HG02938 (cell line): ENCODE data around the gene NRXN3.

Experiments used
- ATAC-seq: cut with Tn5 transposase; IDR thresholded peaks from one replicate; pipeline ENCODE4 v1.9.1; 2021; ENCODE audit warnings: mild to moderate bottlenecking, moderate library complexity; ENCODE audit not compliant: unreplicated experiment

Gene NRXN3

GRCh38 chr14:79260406-79260805 is 1090.2 kb downstream of the NRXN3 start:
- ATAC-seq = no peak

DNA sequence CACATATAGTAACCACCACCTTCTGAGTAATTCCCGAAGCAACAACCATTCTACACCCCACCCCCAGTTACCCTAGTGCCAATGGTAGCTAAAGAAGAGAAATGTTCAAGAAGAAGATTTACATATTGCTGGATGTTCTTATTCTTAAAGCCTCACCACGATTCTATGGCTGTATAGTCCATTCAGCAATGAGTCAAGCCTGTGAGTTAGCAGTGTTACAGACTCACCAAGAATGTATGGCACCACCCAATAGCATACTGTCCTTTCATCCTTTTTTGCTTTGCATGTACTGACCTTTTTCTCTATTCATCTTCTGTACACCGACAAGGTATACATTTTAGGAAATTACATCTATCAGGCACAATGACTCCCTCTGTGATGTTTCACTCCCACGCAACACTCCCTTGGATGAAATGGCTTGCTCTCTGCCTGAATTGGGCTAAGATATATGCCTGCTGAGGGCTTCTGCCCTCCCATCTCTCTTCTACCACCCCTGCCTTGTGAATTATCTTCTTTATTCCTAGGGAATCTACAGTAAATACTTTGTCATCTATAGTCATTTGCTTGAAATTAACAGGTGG is 1095.3 kb downstream of the NRXN3 start:
- ATAC-seq = no peak

GRCh38 chr14:79270361-79270760 is 1100.2 kb downstream of the NRXN3 start:
- ATAC-seq = no peak

DNA sequence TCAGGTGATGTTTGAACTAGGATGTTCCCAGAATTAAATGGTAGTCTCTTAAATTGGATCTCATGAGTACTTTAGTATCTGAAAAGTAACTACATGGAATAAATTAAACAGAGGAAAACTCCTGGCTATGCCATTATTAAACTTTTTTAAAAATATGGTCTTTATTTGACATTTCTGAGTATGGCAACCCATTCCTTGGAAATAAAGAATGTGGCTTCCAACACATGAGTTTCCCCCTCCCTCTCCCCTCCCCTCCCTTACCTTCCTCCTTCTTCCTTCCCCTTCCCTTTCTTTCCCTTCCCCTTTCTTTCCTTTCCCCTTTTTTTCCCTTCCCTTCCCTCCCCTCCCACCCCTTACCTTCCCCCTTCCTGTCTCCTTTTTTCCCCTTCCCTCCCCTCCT is 1100.9 kb downstream of the NRXN3 start:
- no peak for ATAC-seq

DNA sequence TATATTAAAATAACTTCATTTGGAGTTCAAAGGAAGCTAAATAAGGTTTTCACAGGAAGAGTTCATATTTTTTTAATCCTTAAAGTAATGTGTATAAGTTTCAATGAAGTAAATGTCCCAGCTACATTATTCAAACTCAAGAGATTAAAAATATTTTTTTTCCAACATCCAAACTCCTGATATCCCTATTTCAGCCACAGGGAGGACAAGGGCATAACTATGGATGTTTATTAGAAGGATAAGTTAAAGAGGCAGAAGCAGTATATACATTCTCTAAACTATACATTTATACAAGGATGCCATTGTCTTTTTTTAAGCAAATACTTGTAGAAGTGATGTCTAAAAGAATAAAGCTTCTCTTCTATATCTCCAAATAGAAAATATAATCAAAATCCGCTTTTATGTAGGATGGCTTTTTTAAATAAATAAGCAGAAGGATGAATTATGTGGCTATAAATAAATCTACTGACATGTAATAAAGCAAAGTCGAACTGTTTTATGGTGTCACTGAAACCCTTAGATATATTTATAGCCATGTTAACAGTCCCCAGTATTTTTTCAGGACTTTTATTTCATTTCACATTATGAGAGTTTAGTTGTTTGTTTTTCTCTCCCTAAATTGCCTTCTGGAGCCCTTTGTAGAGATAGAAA is 1104.6 kb downstream of the NRXN3 start:
- ATAC-seq = no peak

GRCh38 chr14:79275292-79275655 is 1105.1 kb downstream of the NRXN3 start:
- ATAC-seq = no peak

DNA sequence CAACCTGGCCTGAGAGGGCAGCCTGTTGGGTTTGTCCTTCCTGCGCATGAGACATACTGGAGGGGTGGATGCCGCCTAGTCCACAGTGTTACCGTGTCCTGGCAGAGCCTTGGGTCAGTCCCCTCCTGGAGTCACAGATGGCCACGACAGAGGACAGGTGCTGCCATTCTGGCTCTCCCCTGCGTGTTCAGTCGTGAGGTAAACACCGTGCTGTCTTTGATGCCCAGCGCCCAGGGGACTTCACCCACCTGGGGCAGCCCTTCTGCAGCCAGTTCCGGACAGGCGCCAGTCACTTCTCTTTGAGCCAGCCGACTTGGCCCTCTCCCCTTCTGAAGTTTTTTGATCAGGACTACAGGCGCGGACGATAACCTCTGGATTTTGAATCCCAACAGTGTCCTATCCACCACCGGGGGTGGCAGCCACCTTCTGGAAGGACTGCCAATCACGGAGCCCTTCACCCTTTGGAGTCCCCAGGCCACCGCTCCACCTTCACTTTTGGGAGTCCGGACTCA is 1108.2 kb downstream of the NRXN3 start:
- ATAC-seq = no peak

DNA sequence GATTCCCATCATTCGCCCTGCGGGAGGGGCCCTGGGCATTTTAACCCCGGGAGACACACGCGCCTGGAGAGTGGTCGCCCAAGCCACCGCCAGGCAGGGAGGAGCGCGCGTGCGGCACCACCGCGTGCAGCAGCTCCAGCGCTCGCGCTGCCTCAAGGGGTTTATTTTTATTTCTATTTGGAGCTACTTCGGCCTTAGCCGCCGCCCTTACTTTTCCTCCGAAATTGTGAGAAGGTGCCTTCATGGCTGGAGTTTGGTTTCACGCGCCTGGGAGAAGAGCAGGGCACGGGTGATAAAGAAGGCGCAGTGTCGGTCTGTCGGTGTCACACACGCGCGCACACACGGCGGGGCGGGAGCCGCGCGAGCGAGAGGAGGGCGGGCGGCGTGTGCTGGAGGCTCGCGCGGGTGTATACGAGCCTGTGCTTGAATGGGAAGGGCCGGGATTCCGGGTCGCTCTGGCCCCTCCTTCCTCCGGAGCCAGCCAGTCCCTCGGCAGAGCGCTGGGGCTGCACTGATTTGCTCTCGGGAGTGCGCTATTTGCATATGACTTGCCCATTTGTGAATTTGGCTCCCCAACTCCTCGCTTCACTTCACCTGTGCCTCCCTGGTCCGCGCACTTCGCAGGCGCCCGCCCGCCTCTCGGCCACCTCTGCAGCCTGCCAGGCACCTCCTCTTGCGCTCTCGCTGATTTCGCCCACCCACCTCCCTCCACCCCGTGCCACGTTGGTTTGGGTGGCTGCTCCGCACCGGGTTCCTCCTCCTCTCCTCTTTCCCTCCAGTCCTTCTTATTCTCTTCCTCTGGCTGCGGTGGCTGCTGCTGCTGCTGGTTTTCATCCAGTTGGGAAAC is 1108.8 kb downstream of the NRXN3 start:
- no peak for ATAC-seq

DNA sequence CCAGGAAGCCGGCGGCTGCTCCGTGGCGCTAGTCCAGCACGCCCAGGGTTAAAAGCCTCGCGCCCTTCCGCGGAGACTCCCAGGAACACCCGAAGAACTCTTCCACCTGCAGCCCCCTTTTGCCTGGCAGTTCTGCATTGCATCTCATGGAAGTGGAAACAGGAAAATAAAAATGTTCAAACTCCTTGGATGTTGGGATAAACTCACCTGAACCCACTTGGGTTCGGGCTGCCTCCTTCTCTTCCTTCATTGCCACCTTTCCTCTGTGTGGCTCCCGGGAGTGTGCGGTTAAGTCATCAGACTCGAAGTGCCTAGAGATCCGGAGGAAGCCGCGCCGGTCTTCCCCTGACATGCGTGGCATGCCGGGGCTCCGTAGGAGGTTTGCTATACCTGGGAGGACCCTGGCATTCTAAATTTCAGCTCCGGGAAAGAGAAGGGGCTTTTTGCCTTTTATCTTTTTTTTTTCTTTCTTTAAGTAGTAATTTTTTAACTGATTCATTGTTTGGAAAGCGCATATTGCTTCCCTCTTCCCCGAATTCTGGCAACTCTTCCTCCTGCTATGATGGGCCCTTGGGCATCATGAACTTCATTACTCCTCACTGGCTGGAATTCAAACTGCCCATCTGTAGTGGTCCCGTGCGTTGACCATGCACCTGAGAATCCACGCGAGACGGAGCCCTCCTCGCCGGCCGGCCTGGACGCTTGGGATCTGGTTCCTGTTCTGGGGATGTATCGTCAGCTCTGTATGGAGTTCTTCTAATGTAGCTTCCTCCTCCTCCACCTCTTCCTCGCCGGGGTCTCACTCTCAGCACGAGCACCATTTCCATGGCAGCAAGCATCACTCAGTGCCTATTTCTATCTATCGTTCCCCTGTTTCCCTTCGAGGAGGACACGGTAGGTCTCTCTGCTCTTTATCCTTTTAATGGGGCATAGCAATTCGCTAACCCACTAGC is 1109.7 kb downstream of the NRXN3 start:
- ATAC-seq = no peak

DNA sequence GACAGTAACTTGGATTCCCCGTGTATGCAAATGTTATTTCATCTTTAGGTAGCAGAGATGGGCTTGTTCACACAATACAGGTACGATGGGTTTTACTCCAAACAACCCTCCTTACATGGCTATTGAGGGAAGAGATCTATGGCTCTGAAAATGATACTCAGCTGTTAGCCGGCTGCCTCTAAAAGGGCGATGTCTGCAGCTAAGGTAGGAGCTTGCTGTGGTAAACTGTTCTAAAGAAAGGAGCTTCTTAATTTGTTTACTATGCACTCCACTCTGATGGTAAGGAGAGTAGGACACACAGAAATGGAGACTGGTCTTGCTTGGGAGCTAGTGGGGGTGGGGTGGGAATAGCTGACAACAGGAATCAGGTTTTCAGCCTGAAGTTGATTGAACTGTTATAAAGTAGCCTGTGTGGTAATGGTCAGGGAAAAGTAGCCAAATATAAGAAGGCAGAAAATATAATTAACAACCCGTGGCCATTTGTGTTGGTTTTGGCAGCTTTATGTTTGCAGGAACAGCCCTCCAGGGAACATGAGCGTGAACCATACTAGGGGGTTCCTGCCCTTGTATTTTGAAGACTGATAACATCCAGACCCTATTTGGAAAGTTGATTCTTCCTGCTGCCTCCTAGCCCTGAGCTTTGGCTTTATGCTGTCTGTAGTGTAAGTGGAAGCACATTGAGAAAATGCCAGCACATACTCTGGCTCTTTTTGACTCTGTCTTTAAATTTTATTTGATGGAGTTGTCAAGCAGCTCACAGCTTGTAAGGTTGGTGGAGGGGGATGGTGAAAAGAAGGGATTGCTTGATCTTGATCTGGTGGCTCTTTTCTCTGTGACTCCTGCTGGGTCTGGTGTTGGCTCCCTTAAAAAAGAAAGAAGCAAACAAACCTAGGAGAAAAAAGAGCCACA is 1111.3 kb downstream of the NRXN3 start:
- no peak for ATAC-seq

GRCh38 chr14:79284621-79285020 is 1114.4 kb downstream of the NRXN3 start:
- no peak for ATAC-seq

DNA sequence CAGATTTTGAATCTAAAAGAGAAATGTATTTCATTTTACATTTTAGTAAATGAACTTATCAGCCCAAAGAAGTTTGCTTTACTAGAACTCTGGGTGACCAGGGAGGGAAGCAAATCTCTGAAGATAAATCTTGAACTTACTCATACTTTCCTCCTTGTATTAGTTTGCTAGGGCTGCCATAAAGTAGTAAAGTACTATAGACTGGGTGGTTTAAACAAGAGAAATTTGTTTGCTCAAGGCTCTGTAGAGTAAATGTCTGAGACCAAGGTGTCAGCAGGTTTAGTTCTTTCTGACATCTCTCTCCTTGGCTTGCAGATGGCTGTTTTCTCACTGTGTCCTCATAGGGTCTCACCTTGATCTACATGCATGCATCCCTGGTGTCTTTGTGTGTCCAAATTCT is 1115.1 kb downstream of the NRXN3 start:
- ATAC-seq = no peak

DNA sequence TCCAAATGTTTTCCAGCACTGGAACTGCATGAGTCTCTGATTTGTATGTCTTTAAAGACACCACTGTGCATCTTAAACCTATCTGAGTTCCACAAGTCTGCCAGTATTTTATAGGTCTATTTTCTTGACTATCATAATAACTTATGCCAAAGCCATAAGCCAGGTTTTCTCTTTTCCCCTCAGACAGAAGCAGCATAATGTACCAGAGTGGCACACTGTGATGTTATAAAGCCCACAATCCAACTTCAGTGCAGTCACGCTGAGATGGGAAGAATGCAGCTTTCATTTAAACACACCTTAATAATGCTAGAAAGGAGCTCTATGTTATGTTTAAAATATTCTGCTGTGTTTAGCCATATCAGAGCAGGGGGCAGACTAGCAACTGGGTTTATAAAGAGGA is 1117.8 kb downstream of the NRXN3 start:
- no peak for ATAC-seq

GRCh38 chr14:79293482-79294177 is 1123.5 kb downstream of the NRXN3 start:
- no peak for ATAC-seq

GRCh38 chr14:79294499-79294898 is 1124.3 kb downstream of the NRXN3 start:
- ATAC-seq = no peak

- ATAC-seq = no peak
Measured at GRCh38 chr14:79295385-79295784, 1125.2 kb downstream of the NRXN3 start.

GRCh38 chr14:79298373-79298772 is 1128.2 kb downstream of the NRXN3 start:
- no peak for ATAC-seq

DNA sequence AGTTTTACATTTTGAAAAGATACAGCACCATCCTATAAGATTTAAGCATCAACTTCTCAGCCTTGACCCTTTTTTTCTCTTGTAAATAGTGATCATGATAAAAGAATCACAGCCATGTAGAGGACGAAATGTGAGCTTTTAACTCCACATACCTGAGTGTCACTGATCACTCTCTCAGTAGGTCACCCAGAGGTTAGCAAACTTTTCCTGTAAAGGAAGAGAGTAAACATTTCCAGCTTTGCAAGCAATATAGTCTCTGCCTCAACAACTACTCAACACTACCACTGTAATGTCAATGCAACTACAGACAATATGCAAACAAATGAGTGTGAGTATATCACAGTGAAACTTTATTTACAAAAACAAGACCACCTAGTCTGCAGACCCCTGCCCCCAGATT is 1129.0 kb downstream of the NRXN3 start:
- no peak for ATAC-seq

DNA sequence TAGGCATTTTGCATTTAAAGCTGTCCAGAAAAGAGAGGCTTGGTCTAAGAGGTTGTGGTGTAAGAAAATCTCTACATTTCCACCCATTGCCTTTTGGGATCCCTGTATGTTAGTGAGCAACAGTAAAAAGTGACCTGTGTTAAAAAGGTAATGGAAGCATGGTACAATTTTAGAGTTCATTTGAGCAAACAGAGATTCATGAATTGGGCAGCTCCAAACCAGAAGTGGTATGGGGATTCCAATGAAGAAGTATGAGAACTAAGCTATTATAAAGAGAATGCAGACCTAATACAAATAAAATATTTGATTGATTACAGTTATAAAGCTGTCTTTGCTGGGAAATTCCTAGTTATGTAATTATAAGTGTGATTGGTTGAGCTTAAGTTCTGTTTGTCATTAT is 1134.1 kb downstream of the NRXN3 start:
- no peak for ATAC-seq
